ENCODE data around the gene CFAP52.
A peak's percentile ranks its signal among the peaks of the same experiment; 100 is the strongest.

The CFAP52 gene

GRCh38 chr17:9644910-9645751, 68.7 kb downstream of the CFAP52 start, which contains the start of gene USP43:
Gene USP43 (plus strand): TSS chr17:9645517. CDS start chr17:9645633, 116 bp downstream.
- peak within 1 kb of the TSS; percentile 53 for H3K4me3 ChIP-seq (ENCODE audit: low read depth, low read length)
- peak; percentile 41 for DNase-seq (ENCODE audit: low read depth)
- TF ChIP-seq CTCF (conservative IDR thresholded peaks at IDR 0.05; ENCODE audit: low read depth, low read length) = no peak

- no peak for TF ChIP-seq CTCF (conservative IDR thresholded peaks at IDR 0.05; ENCODE audit: low read depth, low read length)
- peak; percentile 47 for DNase-seq (ENCODE audit: low read depth)
- peak overlapping the region; percentile 53 for H3K4me3 ChIP-seq (ENCODE audit: low read depth, low read length)
Observed at GRCh38 chr17:9645851-9646545, 69.6 kb downstream of the CFAP52 start.

GRCh38 chr17:9646546-9646885, 70.1 kb downstream of the CFAP52 start:
- no peak for DNase-seq (ENCODE audit: low read depth)
- peak overlapping the region; percentile 53 for H3K4me3 ChIP-seq (ENCODE audit: low read depth, low read length)
- no peak for TF ChIP-seq CTCF (conservative IDR thresholded peaks at IDR 0.05; ENCODE audit: low read depth, low read length)

GRCh38 chr17:9647014-9647413, 70.6 kb downstream of the CFAP52 start:
- peak; percentile 38 for DNase-seq (ENCODE audit: low read depth)
- TF ChIP-seq CTCF (conservative IDR thresholded peaks at IDR 0.05; ENCODE audit: low read depth, low read length) = no peak
- H3K4me3 ChIP-seq (ENCODE audit: low read depth, low read length) = no peak overlapping the region

GRCh38 chr17:9648521-9649110, 72.2 kb downstream of the CFAP52 start:
- no peak for DNase-seq (ENCODE audit: low read depth)
- no peak overlapping the region for H3K4me3 ChIP-seq (ENCODE audit: low read depth, low read length)
- no peak for TF ChIP-seq CTCF (conservative IDR thresholded peaks at IDR 0.05; ENCODE audit: low read depth, low read length)

- no peak for TF ChIP-seq CTCF (conservative IDR thresholded peaks at IDR 0.05; ENCODE audit: low read depth, low read length)
- no peak overlapping the region for H3K4me3 ChIP-seq (ENCODE audit: low read depth, low read length)
- DNase-seq (ENCODE audit: low read depth) = peak; percentile 89
Observed at GRCh38 chr17:9658593-9659211, 82.3 kb downstream of the CFAP52 start.

Data from choroid plexus epithelial cell (primary cell).